ENCODE results near the gene PTCH2.
A peak's percentile ranks its signal among the peaks of the same experiment; 100 is the strongest.
"Not testable (repeated sequence)": the region's sequence is repeated elsewhere in the genome, so short reads cannot be mapped to it uniquely, and the experiment has no call there.

PTCH2 gene

GRCh38 chr1:44842486-44842861 lies 579 bp downstream of the PTCH2 start:
- DNase-seq, result no peak

DNA sequence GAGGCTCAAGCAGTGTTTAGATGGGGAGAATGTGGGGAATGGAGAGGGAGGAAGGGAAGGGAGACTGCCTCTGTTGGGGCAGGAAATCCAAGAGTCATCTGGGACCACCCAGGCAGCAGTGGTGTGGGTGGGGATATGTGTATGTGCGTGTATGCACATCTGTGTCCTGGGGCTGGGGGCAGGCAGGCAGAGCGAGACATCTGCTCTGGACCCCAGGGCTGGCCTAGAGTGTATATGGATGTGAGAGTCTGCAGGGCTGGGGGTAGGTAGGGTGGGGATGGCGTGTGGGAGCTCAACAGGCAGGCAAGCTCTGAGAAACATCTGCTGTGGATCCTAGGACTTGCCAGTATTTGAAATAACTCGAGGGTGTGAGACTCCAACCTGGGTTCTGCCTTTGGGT lies 3.5 kb downstream of the PTCH2 start:
- no peak for DNase-seq

DNA sequence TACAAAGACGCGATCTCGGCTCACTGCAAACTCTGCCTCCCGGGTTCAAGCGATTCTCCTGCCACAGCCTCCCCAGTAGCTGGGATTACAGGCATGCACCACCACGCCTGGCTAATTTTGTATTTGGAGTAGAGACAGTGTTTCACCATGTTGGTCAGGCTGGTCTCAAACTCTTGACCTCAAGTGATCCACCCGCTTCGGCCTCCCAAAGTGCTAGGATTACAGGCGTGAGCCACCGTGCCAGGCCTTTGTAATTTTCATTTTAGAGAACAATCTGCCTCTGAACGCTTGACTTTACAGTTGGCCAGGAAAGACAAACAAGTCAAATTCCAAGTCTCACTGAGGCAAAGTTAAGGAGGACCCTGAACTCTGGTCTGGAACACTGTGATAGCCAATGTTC lies 4.8 kb downstream of the PTCH2 start:
- DNase-seq, result not testable (repeated sequence)

DNA sequence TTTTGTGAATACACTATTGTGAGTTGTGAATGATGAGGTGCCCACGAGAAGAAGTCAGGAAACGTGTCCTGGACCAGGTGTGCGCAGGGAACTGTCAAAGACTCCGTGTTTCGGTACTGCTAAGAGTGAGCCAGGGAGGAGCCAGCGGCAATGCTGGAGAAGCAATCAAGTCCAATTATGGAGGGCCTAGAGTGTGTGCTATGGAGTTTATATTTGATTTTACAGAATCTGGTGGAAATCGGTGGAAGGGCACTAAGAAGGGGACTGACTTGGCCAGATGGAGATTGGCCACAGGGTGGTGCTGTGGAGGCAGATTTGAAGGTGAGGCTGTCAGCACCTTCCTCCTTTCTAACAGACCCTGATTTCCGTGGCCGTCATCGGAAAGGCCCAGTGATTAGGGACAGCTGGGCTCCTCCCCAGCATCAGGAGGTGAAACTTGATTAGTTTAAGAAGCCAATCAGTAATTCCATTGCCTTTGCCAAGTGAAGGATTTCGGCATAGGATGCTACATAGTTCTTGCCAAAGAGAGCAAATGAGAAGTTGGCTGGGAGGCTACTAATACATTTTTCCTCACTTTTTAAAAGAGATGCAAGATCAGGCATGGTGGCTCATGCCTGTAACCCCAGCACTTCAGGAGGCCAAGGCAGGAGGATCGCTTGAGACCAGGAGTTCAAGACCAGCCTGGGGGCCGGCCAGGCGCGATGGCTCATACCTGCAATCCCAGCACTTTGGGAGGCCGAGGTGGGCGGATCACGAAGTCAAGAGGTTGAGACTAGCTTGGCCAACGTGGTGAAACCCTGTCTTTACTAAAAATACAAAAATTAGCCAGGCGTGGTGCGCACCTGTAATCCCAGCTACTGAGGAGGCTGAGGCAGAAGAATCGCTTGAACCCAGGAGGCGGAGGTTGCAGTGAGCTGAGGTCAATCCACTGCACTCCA lies 7.0 kb downstream of the PTCH2 start:
- peak; percentile 89 to 93 (median 90) for DNase-seq

- no peak for DNase-seq
These were observed 8.7 kb downstream of the PTCH2 start for GRCh38 chr1:44834328-44834727.

DNA sequence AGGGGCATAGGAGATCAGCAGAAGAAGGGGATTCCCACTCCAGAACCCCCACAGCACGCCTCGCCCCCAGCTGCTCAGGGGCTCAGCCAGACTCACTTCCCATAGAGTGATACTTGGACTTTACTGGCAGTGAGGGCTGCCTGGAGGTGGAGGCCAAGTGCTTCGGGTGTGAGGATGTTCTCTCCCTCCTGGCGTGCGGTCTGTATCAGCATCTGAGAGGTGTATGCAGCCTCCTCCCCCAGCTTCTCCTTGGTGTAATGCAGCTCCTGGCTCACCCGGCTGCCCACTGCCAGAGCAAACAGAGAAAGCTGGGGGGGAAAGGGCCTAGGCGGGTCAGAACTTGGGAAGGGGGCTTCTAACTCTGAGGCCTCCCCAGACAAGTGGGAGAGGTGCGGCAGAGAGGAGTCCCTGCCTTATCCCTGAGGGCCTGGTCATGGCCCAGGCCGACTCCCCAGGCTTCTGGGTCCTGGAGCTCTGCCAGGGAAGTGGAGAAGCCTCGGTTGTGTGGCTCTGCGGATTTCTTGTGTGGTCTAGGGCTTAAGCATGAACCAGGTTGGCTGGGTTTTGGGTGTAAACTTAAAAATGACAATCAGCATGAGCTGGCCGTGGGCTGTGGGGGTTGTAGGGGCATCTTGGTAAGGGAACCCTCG lies 10.9 kb downstream of the PTCH2 start:
- no peak for DNase-seq

DNA sequence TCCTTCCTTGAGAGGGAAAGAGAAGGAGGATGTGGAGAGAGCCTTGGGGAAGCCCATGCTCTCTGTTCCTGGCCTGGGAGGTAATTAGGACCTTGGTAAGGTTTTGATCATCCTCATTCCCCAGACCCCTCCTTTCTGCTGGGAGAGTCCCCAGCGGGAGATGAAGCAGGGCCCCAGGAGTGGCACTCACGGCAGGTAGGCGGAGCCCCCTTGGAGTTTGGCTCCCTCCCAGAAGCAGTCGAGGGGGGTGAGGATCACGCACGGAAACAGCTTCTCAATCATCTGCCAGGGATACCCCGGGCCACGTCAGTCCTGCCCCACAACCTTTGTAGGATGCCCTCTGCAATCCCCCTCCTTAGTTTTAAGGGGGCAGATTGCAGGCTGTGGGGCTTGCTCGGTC lies 11.5 kb downstream of the PTCH2 start:
- no peak for DNase-seq

- DNase-seq, result no peak
These were observed 12.2 kb downstream of the PTCH2 start for GRCh38 chr1:44830900-44831304.

- peak in 3 of 4 experiments; percentile 41 to 50 (median 44) for DNase-seq
These were observed 13.3 kb downstream of the PTCH2 start for GRCh38 chr1:44829506-44830384.

DNA sequence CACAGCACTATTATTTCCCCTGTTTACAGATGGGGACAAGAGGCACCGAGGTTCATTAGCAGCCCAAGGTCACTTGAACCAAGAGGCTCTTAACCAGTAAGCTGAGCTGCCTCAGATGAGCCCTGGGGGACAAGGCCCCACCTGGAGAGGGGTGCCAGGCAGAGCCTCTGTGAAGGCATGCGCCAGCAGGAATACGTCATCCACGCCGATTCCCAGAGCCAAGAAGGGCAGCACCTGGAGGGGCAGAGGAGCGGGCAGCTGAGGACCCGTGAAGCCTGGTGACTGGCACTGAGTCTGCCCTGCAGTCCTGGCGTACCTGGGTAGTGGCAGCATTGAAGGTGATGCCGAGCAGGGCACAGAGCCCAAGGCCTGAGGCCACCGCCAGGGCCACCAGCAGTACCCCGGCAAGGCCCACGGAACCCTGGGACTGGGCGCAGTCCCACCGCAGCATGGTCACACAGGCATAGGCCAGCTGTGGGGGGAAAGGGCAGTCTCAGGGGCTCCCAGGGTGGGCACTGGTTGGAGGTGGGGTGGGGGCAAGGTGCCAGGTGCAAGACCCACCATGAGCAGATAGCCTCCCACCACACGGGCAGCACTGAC lies 14.1 kb downstream of the PTCH2 start:
- no peak for DNase-seq

GRCh38 chr1:44828003-44828651 lies 14.9 kb downstream of the PTCH2 start:
- DNase-seq, result no peak

DNA sequence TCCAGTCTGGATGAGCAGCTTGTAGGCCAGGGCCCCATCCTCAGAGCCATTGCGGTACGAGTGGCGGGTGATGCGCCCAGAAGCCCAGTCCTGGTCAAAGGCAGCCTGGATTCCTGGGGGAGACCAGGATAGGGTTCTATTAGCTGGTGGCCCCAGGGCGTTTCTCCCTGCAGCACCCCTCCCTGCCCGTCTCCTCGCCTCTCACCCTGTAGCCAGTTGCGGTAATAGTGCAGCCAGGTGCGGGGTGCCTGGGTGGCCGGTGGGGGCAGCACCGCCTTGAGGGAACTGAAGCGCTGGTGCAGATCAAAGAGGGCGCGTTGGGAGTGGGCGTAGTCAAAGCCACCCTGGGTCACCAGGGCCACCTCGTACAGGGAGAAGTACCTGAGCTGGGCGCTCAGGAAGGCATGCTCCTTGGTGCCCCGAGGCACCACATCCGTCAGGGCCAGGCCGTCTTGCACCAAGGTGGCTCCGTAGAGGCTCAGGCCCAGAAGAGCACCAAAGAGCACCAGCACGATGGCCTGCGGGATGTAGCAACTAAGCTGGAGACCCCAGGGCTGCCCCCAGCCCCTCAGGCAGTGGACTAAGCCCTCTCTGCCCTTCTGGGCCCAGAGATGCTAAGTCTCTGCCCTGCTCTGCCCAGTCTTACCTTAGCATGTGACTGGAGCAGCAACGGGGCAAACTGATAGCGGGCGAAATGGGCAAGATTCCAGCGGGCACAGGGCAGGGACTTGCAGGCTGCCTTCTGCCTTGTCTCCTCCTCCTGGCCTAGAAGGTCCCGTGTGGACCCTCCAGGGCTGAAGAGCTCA lies 15.7 kb downstream of the PTCH2 start:
- DNase-seq, result no peak

DNA sequence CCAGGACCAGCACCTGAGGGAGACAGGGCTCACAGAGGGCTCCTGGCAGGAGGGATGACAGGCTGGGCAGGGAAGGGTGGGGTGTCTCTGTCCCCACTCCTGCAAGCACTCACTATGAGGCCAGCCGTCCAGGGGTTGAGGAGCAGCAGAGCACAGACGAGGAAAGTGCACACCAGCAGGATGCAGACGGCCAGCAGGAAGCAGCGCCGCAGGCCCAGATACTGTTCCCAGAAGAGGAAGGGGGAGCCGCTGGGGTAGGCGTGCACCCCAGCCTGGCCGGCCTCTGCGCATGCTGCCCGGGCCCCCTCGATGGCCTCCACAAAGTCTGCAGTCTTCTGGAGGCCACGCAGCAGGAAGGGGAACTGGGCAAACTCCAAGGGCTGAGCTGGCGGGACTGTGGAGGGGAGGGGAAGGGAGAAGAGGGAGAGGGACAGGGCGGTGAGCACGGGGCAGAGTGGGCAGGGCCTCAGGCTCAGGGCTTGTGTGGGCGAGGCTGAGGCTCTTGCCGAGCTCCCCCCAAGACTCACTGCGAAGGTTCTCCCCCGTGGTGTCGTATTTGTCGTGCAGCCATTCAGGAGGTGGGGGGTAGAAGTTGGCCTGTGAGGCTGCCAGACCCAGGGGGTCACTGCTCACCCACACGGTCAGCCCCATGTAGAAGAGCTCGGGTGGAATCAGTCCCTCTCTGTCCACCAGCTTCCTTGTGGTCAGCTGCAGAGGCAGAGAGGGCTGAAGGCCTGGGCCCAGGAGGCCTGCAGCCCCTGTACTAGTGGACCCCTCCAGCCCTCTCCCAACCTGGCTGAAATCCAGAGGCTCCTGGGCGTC lies 16.5 kb downstream of the PTCH2 start:
- peak; percentile 90 to 94 (median 94) for DNase-seq

- DNase-seq, result not testable (repeated sequence)
These were observed 18.7 kb downstream of the PTCH2 start for GRCh38 chr1:44824392-44824791.

GRCh38 chr1:44822981-44823451 lies 20.0 kb downstream of the PTCH2 start:
- DNase-seq, result no peak

- DNase-seq, result no peak
These were observed 20.8 kb downstream of the PTCH2 start for GRCh38 chr1:44822131-44822701.

- DNase-seq, result no peak
These were observed 21.8 kb downstream of the PTCH2 start for GRCh38 chr1:44821240-44821715.

DNA sequence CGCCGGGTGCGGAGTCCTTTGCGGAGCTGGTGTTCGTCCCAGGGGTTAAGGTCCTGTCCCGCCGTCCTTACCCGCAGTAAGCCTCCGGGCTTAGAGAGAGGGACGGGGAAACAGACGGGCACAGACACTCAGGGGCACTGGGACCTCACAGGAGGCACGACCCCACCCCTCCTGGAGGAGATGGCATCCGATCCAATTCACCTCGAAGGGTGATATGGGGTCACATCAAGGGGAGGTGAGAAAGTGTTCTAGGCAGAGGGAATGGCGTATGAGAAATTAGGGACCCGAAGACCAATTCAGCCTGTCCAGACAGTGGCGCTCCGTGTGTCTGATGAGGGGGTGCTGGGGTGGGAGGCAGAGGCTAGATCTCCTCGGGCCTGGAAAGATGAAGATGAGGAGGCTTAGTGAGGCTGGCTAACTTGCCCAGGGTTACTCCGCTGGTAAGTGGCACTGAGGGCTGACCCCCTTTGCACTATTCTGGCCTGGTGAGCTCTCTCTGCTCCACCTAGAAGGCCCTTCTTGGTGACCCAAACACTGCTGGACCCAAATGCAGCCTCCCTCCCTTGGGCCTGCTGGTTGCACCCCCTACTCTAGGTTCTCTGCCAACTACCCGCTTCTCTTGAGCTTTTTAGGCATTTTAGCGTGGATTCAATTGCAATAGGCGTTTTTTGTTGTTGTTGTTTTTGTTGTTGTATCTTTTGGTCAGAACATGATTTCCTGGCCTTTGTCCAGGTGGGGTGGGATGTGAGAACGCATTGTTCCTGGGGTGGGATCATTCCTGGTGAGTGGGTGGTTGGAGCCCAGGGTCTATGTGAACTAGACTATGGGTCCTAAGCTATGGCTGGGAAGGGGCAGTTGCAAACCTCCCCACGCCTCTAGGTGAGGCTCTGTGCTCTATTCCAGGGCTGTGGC lies 22.5 kb downstream of the PTCH2 start:
- peak in 2 of 4 experiments; percentile 25 to 26 for DNase-seq

Measured in suppressor macrophage (primary cell).